ENCODE results near the gene TSC2.
"Not testable (repeated sequence)": the region's sequence is repeated elsewhere in the genome, so short reads cannot be mapped to it uniquely, and the experiment has no call there.

The TSC2 gene

DNA sequence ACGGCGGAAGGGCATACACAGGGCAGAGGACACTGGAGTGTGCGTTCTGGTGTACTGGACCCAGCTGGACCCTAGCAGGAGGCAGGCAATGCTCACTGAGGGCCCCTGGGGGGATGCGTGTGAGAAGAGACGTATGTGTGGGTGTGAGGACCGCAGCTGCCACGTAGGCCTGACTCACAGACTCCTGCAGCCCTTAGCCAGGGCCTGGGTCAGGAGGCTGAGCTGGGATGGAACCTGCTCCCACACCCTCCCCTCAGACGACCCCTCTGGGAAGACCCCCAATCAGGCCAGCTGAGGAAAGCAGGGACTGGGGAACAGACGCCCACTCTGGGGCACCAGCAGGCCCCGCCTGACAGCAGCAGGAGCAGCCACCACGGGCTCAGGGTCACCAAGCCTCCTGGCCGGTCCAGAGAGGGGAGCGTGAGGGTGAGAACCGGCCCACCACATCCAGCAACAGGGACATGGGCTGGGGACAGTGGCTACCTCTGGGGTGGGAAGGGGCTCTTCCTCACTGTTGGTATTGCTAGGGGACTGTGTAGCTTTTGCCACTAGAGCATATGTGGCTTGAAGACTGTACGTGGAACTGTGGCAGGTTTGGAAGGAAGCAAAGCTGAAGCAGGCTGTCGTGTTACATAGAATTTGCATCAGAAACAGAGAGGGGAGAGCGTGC, 59.5 kb downstream of the TSC2 start:
- DNase-seq, result not testable (repeated sequence)

DNA sequence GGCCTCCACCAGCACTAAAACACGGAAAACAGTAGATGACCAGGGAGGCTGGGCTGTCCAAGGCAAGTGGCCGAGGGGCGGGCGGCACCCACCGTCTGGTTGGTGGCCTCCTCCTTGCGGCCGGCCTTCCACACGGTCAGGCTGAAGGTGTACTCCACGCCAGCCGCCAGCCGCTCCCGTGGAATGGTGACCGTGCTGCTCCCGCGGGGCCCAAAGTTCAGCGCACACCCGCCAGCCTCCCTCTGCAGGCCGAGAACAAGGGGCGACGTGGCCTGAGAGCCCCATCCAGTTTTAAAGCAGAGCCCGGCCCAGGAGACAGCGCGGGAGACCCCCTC, 60.0 kb downstream of the TSC2 start:
- not testable (repeated sequence) for DNase-seq

DNA sequence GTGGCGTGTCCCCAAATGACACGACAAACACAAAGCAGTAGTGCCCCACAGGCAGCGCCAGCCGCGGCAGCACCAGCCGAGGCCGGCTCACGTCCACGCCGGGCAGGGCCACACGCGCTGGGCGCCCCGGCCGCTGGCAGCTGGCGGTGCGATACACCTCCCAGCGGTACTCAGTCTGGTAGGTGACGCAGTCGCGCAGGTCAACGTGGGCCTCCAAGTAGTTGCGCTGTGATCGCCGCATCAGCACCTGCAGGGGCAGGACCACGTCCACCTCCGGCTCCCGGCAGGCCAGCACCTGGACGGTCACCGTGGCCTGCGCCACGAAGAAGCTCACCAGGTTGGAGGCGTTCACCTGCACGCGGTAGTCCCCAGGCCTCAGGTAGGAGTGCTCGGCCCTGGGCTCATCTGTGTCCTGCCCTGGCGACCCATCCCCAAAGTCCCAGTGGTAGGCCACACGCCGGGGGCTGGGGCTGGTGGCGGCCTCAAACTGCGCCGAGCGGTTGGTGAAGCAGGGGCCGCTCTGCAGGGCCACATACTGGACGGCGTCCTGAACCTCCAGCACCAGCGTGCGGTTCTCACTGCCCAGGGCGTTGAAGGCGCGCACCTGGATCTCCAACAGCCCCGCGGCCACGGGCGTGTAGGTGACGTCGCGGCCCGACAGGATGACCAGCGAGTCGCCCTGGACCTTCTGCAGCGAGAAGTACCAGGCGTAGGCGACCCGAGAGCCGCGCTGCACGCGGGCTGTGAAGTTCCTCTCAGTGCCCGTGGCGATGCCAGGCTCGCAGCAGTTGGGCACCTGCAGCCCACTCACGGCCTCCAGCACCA, 60.9 kb downstream of the TSC2 start:
- not testable (repeated sequence) for DNase-seq

DNA sequence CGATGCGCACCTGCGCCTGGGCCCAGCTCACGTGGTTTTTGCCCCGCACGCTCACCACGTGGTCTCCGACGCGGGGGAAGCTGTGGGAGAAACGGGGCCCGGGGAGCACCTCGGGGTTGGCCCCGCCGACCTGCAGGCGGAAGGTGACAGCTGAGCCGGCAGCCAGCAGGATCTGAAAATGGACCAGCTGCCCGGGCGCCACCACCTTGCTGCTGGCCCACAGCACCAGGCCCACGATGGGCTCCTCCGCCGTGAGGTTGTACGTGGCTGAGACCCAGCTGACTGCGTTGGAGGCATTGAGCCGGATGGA, 61.4 kb downstream of the TSC2 start:
- DNase-seq, result not testable (repeated sequence)

DNA sequence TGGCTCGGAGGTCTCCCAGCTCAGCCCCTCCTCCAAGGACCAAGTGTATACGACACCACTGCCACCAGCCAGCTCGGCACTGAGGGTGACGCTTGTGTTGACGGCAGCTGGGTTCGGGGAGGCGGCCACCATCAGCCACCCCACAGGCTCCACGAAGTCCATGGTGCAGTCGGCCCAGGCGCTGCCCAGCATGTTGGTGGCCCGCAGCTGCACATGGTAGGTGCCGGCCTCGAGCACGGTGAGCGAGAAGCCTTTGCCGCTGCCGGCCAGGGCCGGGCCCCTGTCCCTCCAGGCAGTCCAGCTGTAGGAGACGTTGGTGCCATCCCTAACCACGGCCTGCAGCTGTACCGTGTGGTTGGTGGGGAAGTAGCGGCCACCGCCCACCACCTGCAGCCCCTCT, 62.1 kb downstream of the TSC2 start:
- DNase-seq, result not testable (repeated sequence)

DNA sequence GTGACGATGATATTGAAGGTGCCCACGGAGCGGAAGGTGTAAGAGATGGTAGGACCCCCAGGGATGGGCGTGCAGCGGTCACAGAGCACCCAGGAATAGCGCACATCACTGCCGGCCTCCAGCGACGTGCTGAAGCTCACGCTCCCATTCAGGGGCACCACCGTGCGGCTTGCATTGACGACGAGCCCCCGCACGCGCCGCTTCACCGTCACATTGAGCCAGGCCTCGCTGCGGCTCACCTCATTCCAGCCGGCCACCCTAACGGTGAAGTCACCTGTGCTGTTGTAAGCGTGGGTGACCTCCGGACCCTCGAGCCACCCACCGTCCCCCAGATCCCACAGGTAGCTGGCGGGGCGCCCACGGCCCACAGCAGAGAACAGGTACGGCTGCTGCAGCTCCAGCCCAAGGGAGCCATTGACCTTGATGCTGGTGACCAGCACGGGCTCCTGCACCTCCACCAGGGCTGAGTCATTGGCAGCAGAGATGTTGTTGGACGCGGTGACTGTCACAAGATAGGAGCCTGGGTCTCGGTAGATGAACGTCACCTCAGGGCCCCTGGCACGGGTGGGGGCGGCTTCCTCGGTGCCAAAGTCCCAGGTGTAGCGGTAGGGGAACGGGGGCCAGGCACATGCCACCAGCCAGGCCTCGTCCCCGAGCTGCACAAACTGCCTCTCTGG, 62.7 kb downstream of the TSC2 start:
- not testable (repeated sequence) for DNase-seq

DNA sequence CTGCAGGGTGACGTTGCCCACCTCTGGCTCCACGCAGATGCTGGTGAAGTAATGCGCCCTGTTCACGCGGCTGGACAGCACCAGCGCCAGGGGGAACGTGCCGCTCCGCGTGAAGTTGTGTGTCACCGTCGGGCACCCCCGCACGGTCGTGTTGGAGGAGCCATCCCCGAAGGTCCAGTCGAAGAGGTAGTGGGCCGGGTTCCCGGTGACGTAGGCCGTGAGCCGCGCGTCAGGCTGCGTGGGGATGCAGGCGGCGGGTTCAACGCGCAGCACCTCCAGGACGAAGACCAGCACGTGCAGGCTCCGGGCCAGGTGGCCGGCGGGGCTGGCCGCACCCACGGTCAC, 63.2 kb downstream of the TSC2 start:
- DNase-seq, result not testable (repeated sequence)

DNA sequence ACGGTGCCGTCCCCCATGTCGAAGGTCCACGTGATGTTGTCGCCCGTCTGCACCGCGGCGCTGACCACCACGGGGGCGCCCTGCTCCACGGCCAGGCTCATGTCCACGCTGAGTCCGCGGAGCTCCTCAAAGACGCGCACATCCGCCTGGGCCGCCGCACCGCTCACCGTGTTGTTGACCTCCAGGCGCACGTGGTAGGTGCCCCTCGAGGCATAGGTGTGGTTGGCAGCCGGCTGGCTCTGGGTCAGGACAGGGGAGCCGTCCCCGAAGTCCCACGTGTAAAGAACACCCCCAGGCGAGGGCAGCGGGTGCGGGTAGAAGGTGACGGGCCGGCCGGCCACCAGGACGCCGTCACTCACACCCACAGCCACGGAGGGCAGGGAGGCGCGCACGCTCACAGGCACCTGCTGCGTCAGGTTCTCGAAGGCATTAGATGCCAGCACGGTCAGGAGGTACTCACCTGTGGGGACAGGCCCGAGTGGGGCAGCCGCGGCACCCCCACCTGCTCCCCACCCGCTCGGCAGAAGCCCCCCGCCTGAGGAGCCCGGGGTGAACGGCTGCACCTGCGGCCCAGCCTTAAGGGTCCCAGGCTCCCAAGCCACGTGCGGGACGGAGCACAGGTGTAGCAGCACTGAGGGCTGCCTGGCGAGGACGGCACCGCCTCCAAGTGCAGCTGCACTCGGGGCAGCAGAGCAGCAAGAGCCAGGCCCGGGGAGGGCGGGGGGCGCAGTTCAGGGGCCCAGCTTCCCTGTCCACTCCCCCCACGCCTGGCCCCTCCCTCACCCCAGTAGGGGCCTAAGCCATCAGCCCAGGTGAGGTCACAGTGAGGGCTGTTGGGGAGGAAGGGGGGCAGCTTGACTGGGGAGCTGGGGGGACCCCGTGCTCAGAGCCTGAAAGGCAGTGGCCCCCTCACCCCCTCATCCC, 63.9 kb downstream of the TSC2 start:
- DNase-seq, result not testable (repeated sequence)

DNA sequence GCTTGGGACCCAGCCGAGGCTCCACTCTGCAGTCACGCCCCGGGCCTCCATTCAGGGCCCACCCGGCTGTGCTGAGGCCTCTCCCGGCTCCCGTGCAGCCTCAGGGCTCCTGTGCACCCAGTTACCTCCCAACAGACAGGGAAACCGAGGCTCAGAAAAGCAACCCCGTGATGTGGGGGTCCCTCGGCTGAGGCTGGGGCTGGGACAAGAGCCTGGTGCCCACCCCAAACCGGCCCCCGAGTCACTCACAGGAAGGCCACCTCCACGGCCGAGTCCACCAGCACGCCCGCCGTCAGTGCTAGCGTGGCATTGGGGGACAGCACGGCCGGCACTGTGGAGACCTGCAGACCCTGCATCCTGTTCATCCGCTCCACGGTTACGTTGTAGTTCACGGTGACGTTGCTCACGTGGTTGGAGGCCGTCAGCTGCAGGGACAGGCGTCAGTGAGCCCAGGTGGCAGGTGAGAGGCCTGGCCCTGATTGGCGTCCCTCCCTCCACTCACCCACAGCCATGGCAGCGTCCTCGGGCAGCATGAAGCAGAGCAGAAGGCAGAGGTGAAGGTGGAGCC, 64.8 kb downstream of the TSC2 start:
- not testable (repeated sequence) for DNase-seq

DNA sequence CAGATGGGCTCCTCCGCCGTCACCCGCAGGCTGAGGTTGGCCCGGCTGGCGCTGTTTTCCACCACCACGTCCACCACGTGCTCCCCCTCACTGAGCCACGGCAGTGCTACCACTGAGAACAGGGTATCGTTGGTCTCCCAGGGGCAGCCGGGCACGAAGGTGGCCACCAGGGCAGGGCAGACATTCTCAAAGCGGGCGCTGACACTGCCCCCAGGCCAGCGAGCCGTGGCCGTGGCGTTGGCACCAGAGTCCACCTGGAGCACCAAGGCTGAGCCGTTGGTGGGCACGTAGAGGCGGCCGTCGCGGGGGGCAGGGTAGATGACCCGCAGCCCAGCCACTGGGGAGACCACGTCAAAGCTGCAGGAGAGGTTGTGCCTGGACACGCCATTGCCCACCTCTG, 66.4 kb downstream of the TSC2 start:
- not testable (repeated sequence) for DNase-seq

DNA sequence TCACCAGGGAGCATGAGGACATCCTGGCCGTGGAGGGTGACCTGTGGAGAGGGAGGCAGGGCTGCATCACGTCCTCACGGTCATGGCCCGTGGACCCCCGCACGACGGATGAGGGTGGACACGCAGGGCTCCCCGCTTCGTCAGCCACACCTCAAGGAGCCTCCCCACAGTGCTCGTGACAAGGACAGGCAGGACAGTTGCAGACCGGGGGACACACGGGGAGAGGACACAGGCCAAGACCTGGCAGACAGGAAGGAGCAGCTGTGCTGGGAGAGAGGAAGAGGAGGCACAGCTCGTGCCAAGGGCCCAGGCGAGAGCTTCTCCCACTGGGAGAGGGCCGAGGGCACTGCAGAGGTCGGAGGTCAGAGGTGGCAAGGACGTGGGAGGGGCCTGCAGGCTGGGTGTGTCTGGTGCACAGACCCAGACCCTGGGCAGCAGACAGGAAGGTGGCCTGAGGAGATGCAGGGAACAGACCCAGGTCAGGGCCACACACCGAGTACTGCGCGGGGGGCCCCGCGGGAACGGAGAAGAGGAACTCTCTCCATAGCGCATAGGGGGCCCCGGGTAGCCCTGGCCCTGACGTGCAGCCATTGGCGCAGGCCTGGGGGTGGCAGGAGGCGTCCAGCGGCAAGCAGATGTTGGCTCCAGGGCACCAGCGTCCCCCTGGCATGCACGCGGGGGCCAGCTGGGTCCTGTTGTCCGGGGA, 67.3 kb downstream of the TSC2 start:
- not testable (repeated sequence) for DNase-seq

DNA sequence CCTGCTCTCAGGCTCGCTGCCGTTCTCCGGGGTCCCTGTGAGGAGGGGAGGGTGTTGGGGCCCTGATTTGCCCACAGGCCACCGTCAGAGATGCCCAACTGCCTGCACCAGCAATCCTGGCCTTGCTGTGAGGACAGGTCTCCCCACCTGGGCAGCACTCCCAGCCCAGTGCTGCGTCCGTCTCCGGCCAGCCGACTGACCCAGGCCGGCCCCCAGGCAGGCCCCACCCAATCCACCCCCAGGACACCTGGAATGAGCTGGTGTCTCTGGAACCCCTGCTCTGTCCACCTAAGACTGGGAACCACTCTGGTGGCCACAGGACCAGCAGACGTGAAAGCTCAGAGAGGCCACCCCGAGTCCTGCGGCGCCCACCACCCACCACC, 67.8 kb downstream of the TSC2 start:
- no peak for DNase-seq

DNA sequence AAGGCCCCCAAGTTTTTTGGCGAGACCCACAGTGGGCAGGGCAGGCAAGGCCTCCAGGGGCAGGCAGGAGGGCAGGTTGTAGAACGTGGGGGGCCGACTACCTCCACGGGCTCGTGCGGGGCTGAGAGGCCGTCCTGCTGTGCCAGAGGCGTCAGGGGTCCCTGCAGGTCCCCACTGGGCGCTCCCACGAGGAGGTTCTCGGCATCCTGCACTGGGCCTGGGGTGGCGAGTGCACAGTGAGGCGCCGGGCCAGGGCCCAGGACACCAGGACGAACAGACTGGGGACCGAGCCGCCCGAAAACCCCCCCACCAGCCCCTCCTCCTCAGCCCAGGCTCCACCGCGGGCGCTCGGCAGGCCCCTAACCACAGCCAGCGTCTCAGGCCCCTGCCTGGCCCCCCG, 68.6 kb downstream of the TSC2 start:
- not testable (repeated sequence) for DNase-seq

DNA sequence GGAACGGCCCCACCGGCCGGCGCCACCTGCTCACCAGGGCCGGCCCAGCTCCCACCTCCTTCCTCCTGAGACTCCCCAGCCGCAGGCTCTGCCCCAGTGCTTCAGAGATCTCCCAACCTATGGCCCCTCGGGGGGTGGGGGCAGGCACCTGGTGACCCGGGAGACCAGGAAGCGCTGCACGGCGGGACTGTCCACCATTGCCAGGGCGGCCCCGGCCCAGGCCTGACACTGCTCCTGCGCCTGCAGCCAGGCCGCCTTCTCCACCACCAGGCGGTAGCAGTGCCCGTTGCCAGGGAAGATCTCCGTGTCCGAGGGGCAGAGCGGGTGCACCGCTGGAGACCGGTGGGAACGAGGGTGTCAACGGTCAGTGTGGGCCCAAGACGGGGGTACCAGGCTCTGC, 69.6 kb downstream of the TSC2 start:
- DNase-seq, result not testable (repeated sequence)

DNA sequence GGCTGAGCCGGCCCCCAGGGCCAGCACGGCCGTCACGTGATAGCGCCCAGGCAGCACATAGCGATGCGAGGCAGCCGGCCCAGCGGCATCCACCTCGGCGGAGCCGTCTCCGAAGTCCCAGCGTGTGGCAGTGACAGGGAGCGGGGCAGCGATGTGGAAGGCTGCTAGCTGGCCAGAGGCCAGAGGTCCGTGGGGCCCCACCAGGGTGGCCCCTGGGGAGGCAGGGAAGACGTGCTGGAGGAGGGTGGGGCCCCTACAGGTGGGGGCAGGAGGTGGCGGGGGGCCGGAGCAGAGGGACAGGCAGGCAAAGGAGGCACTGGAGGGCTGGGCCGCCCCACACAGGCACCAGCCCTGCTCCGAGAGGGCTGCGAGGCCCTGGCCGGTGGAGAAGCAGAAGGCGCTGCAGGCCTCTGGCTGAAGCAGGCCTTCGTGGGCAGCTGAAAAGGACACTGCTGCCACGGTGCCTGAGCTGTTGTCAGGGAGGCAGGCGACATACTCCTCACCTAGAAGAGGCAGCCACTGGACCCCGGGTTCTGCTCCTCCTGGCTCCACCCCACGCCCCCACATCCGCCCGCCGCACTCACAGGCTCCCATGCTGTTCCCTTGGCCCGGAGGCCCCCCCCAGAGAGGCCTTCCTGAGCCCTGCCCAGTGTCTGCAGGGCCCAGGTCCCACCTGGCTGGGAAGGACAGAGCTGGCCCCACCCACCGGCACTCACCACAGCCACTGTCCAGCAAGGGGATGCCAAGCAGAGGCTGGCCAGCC, 70.4 kb downstream of the TSC2 start:
- DNase-seq, result not testable (repeated sequence)

DNA sequence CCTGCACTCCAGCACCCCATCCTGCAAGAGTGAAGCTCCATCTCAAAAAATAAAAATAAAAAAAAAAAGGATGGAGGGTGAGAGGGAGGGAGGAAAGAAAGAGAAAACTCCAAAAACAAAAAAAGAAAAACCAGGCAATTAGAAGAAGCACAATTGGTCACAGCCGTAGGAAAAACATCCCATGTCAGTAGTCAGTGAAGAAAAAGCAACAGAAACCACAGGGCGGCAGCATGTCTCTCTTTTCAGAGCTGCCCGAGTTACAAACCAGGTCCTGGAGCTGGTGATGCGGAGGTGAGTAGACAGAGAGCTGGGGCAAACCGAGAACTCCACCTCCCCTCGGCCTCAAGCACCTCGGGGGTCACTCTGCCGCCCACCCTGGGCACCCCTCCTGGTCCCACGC, 73.5 kb downstream of the TSC2 start:
- DNase-seq, result peak; percentile 71

DNA sequence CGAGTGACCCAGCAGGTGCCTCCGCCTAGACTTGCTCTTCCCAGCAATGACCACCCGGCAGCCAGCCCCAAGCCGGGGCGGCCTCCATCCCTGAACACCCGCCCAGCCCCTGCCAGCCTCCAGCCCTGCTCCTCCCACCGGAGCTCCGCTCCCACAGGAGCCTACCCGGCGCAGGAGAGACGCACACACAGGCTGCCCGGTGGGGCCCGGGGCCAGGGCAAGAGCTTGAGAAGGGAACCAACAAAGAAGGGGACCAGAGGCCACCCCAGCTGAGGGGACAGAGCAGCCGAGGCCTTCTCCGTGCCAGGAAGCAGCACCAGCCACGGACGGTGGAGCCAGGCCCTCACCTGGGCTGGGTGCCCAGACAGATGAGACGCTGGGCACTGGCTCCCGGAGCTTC, 74.1 kb downstream of the TSC2 start:
- DNase-seq, result peak; percentile 53

DNA sequence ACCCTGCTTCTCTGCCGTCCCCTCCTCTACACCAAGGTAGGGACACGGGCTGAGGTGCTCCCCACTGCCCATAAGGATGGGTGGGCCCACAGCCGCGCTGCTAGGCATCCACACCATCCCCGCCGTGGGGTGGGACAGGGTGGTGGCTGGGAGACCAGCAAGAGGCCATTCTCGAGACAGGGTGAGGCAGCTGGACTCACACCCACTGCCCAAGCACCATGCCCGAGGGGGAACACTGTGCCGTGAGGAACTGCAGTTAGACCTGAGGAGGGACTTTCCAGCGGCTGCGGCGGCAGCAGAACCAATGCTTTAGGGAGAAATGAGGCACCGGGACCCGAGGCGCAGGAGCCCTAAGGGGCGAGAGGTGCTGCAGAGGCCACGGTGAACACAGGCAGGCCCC, 74.6 kb downstream of the TSC2 start:
- DNase-seq, result no peak

DNA sequence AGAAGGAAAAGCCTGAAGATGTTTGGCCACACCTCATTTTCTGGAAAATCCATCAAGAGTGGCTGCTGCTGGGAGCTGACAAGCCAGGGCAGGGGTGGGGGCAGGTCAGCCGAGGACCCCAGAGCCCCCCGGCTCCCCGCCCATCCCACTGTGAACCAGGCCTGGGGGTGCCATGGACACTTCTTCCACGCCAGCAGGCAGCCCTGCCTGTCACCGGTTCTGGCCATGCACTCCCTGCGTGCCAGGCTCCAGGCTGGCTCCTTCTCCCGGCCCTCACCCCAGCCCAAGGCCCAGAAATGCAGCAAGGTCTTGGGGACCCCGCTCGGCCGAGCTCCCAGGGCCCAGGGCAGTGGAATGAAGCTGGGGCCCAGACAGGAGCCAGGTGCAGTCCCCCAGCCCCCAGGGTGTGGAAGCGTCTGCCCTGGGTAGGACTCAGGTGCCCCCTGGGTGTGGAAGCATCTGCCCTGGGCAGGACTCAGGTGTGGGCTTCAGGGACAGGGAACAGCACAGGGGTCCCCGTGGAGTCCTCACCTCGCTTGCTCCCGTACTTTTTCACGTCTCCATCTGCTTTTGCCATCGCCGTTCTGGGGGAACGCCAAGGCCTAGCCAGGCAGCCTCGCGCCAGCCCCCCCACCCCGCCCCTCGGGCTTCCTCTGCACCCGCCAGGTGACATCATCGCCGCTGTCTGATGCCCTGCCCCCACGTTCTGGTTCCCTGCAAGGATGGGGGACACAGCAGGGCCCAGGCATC, 75.3 kb downstream of the TSC2 start:
- DNase-seq, result not testable (repeated sequence)

DNA sequence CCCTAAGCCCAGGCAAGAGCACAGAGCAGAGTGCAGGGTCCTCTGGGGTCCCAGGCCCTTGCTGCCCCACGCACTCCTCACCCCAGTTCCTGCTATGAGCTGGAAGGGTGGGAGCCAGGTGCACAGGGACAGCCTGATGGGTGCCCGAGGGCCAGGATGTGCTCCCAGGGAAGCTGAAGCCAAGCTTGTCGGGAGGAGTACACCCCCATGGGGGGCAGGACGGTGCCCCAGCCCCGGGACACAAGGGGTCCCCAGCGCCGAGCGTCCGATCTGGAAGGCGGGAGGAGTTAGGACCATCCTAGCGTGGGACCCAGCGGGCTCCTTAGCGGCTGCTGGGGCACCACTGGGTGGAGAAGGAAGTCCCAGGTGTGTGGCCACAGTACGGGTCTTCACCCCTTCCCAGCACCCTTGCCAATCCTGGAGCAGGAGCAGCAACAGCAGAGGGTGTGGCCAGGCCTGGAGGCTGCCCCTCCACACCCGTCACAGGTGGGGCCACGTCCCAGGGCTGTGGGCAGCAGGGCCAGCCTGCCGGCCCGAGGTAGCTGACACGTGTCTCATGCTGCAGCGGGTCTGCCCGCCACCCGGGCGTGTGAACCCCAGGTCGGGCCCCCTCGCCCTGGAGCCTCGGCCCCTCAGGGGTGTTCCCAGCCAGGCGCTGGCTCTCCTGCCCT, 76.1 kb downstream of the TSC2 start:
- not testable (repeated sequence) for DNase-seq
